NB4 (cell line): ENCODE measurements around the gene ACVR1.

Experiments used
- DNase-seq: peaks from one replicate; pipeline ENCODE4 v3.0.0; 2010; ENCODE audit warnings: low read depth
- H3K4me3 ChIP-seq: one replicate; pipeline ENCODE4 v1.5.1; 2011; ENCODE audit warnings: mild to moderate bottlenecking, low read depth, low read length, moderate library complexity
- CTCF ChIP-seq: IDR thresholded peaks from one replicate; pipeline ENCODE4 v1.5.1; 2012; ENCODE audit warnings: low read depth, low read length
- MAX ChIP-seq: IDR thresholded peaks from 2 replicates; pipeline ENCODE4 v1.6.1; 2011; ENCODE audit warnings: low read depth, low read length
- MYC ChIP-seq: IDR thresholded peaks from 2 replicates; pipeline ENCODE4 v1.6.1; 2011; ENCODE audit warnings: low read depth, low read length
- POLR2A ChIP-seq: IDR thresholded peaks from 2 replicates; pipeline ENCODE4 v1.6.1; 2011; ENCODE audit warnings: mild to moderate bottlenecking; ENCODE audit not compliant: insufficient read length; ENCODE audit errors: extremely low read depth

Gene ACVR1

GRCh38 chr2:157787364-157787938, 88.7 kb downstream of the ACVR1 start:
- no peak for TF ChIP-seq CTCF
- TF ChIP-seq MYC: no peak
- no peak for TF ChIP-seq POLR2A
- TF ChIP-seq MAX: no peak
- no peak for DNase-seq
- no peak overlapping the region for H3K4me3 ChIP-seq

GRCh38 chr2:157786663-157787363, 89.3 kb downstream of the ACVR1 start:
- no peak overlapping the region for H3K4me3 ChIP-seq
- TF ChIP-seq CTCF (no peak), MAX (no peak), POLR2A (no peak), MYC (no peak)
- no peak for DNase-seq

GRCh38 chr2:157785866-157786662, 90.1 kb downstream of the ACVR1 start:
- DNase-seq: no peak
- no peak overlapping the region for H3K4me3 ChIP-seq
- no peak for TF ChIP-seq CTCF
- no peak for TF ChIP-seq MYC
- TF ChIP-seq MAX: no peak
- no peak for TF ChIP-seq POLR2A

GRCh38 chr2:157785200-157785599, 90.9 kb downstream of the ACVR1 start:
- no peak overlapping the region for H3K4me3 ChIP-seq
- no peak for DNase-seq
- TF ChIP-seq POLR2A: no peak
- TF ChIP-seq CTCF: no peak
- no peak for TF ChIP-seq MYC
- TF ChIP-seq MAX: no peak

GRCh38 chr2:157784823-157785175, 91.3 kb downstream of the ACVR1 start:
- TF ChIP-seq MYC (no peak), CTCF (no peak), POLR2A (no peak), MAX (no peak)
- no peak overlapping the region for H3K4me3 ChIP-seq
- no peak for DNase-seq
